ENCODE data around the gene P3H3. TPM values are rescaled to one million over a fixed set of nuclear protein-coding genes. Genes with fewer than 3 reads are reported as not detected.

Gene P3H3
- polyA plus RNA-seq, 1 experiment, result 45.5 TPM

DNA sequence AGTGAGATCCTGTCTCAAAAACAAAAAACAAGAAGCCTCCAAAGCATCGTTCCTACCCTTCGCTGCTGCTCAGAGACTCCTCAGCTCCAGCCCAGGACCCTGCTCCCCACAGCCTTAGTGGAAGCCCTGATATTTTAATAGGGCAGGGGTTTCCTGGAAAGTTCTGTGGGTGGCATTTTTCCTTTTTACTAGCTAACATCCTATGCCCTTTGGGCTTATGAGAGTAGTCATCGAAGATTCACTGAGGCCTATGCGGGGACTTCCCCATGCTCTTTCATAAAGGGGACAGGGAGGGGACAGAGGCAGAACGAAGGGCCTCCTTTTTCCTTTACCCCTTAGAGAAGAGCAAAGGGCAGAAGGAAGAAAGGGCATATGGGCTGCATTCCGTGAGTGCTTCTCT is 47.6 kb upstream of the P3H3 start:
- no peak overlapping the region for H3K27ac ChIP-seq (ENCODE audit: low read depth, low read length)
- ChIA-PET POLR2A (no interaction called here), CTCF (interaction anchor here (1.0 to 7.6 kb wide), 5 partner anchors 10 to 193 kb away, joined by 3 to 124 read pairs (median 7); partner anchors contain the start of genes MLF2 and PTMS)
- H3K4me3 ChIP-seq (ENCODE audit: low read depth, low read length), result no peak overlapping the region
- no peaks in the 10 kb centered on the region for H3K9me3 ChIP-seq (ENCODE audit: control insufficient read depth, insufficient read depth, low read length)
- H3K27me3 ChIP-seq (ENCODE audit: control insufficient read depth, insufficient read depth, low read length), result no peaks in the 10 kb centered on the region
- TF ChIP-seq CTCF (IDR thresholded peaks at IDR 0.05; ENCODE audit: low read depth, low read length), result no peak
- DNase-seq (ENCODE audit: low read depth, low spot score), result no peak

DNA sequence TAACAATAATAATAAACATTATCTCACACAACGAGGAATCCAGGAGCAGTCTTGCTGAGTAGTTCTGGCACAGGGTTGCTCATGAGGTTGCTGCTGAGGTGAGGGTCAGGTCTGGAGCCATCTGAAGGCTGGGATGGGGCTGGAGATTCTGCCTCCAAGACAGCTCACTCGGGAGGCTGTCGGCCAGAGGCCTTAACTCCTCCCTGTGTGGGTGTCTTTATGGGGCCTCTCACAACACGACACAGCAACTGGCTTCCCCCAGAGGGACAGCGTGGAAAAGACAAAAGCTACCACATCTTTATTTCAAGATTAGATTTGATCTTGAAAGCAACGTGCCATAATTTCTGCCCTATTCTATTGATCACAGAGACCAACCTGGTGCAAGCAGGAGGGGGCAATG is 46.1 kb upstream of the P3H3 start:
- ChIA-PET POLR2A (no interaction called here), CTCF (interaction anchor here (1.6 to 7.6 kb wide), 3 partner anchors 15 to 46 kb away, joined by 4 to 124 read pairs (median 42); partner anchors contain the start of genes MLF2 and PTMS)
- no peaks in the 10 kb centered on the region for H3K9me3 ChIP-seq (ENCODE audit: control insufficient read depth, insufficient read depth, low read length)
- H3K27ac ChIP-seq (ENCODE audit: low read depth, low read length), result no peak overlapping the region
- DNase-seq (ENCODE audit: low read depth, low spot score), result no peak
- no peak overlapping the region for H3K4me3 ChIP-seq (ENCODE audit: low read depth, low read length)
- no peak for TF ChIP-seq CTCF (IDR thresholded peaks at IDR 0.05; ENCODE audit: low read depth, low read length)
- no peaks in the 10 kb centered on the region for H3K27me3 ChIP-seq (ENCODE audit: control insufficient read depth, insufficient read depth, low read length)

- ChIA-PET CTCF (interaction anchor here (0.5 to 7.6 kb wide), 6 partner anchors 16 to 225 kb away, joined by 3 to 124 read pairs (median 6); partner anchors contain the start of genes MLF2 and PTMS), POLR2A (no interaction called here)
- no peaks in the 10 kb centered on the region for H3K27me3 ChIP-seq (ENCODE audit: control insufficient read depth, insufficient read depth, low read length)
- H3K9me3 ChIP-seq (ENCODE audit: control insufficient read depth, insufficient read depth, low read length), result no peaks in the 10 kb centered on the region
- no peak for DNase-seq (ENCODE audit: low read depth, low spot score)
- TF ChIP-seq CTCF (IDR thresholded peaks at IDR 0.05; ENCODE audit: low read depth, low read length), result no peak
- no peak overlapping the region for H3K27ac ChIP-seq (ENCODE audit: low read depth, low read length)
- H3K4me3 ChIP-seq (ENCODE audit: low read depth, low read length), result no peak overlapping the region
Observed at GRCh38 chr12:6782850-6783566, 45.2 kb upstream of the P3H3 start.

DNA sequence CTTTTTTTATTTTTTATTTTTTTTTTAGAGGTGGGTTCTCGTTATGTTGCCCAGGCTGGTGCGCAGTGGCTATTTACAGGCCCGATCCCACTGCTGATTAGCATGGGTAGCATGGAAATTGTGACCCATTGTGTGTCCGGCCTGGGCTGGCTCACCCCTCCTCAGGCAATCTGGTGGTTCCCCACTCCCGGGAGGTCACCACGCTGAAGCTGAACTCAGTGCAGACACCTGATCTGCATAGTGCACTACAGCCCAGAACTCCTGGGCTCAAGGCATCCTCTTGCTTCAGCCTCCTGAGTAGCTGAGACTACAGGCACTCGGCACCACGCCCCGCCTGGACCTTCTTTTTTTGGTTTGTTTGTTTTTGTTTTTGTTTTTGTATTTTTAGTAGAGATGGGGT is 44.4 kb upstream of the P3H3 start:
- ChIA-PET CTCF (interaction anchor here (1.1 to 7.6 kb wide), 4 partner anchors 17 to 41 kb away, joined by 6 to 124 read pairs (median 6); partner anchors contain the start of gene MLF2), POLR2A (interaction anchor here (0.7 kb wide), 1 partner anchor 17 kb away, joined by 3 read pairs; no protein-coding TSS in a partner anchor)
- Histone ChIP-seq H3K27ac (ENCODE audit: low read depth, low read length) (no peak overlapping the region), H3K4me3 (ENCODE audit: low read depth, low read length) (no peak overlapping the region), H3K27me3 (ENCODE audit: control insufficient read depth, insufficient read depth, low read length) (no peaks in the 10 kb centered on the region), H3K9me3 (ENCODE audit: control insufficient read depth, insufficient read depth, low read length) (no peaks in the 10 kb centered on the region)
- no peak for DNase-seq (ENCODE audit: low read depth, low spot score)
- no peak for TF ChIP-seq CTCF (IDR thresholded peaks at IDR 0.05; ENCODE audit: low read depth, low read length)

DNA sequence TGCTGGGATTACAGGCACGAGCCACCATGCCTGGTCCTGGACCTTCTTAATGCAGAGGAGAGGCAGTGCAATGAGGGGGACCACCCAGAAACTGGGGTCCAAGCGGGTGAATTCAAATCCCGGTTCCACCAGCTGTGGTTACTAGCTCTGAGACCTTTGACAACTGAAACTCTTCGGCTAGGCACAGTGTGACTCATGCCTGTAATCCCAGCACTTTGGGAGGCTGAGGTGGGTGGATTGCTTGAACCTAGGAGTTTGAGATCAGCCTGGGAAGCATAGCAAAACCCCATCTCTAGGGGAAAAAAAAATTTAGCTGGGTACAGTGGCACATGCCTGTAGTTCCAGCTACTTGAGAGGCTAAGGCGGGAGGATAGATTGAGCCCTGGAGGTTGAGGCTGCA is 43.9 kb upstream of the P3H3 start:
- no peak for DNase-seq (ENCODE audit: low read depth, low spot score)
- CTCF ChIA-PET, result interaction anchor here (1.1 to 2.3 kb wide), 4 partner anchors 17 to 41 kb away, joined by 6 to 7 read pairs (median 6); partner anchors contain the start of genes MLF2 and PTMS
- TF ChIP-seq CTCF (IDR thresholded peaks at IDR 0.05; ENCODE audit: low read depth, low read length), result no peak
- Histone ChIP-seq H3K4me3 (ENCODE audit: low read depth, low read length) (no peak overlapping the region), H3K9me3 (ENCODE audit: control insufficient read depth, insufficient read depth, low read length) (no peaks in the 10 kb centered on the region), H3K27ac (ENCODE audit: low read depth, low read length) (no peak overlapping the region), H3K27me3 (ENCODE audit: control insufficient read depth, insufficient read depth, low read length) (no peaks in the 10 kb centered on the region)
- POLR2A ChIA-PET, result interaction anchor here (0.6 kb wide), 1 partner anchor 95 kb away, joined by 7 read pairs; the partner anchor contains the start of gene ZNF384

All from AG04450 (cell line).